BE2C (cell line): ENCODE results near the gene ABCA5.
A peak's percentile ranks its signal among the peaks of the same experiment; 100 is the strongest.

Experiments
- DNase-seq: peaks from one replicate; pipeline ENCODE4 v3.0.0-alpha.2; 2020
- H3K27me3 ChIP-seq: fragments of 250-450 bp; sonication (Bioruptor Pico); 2 replicates; pipeline ENCODE4 v1.5.1; 2020; ENCODE audit warnings: mild to moderate bottlenecking
- H3K36me3 ChIP-seq: fragments of 250-450 bp; sonication (Bioruptor Pico); 2 replicates; pipeline ENCODE4 v1.5.1; 2020; ENCODE audit warnings: mild to moderate bottlenecking
- H3K4me1 ChIP-seq: fragments of 250-450 bp; sonication (Bioruptor Pico); 2 replicates; pipeline ENCODE4 v1.5.1; 2020
- H3K4me3 ChIP-seq: 2 replicates; pipeline ENCODE4 v1.5.1; 2011; ENCODE audit warnings: low read depth, low read length
- H3K9me3 ChIP-seq: fragments of 250-450 bp; sonication (Bioruptor Pico); 2 replicates; pipeline ENCODE4 v1.5.1; 2020
- TF ChIP-seq, protein P1 (sequence below): IDR thresholded peaks from 2 replicates; pipeline ENCODE4 v1.5.1; 2012; ENCODE audit warnings: mild to moderate bottlenecking, low read depth, low read length

Gene ABCA5

DNA sequence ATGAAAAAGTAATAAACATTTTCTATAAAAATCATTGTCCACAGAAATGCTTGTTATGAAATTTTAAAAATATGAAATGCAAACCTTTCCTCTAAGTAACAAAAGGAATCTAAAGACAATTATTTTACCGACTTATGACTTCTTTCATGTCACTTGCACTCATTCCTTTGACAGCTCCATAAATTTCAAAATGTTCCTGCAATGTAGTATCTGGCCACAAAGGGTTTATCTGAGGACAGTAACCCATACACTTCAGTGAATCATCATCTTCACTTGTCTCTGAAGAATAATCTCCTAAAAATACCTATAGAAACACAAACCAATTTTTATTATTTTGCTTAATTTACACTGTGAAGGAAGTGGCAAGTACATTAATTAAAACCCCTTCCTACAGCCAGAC, 72.7 kb downstream of the ABCA5 start:
- H3K4me3 ChIP-seq: no peak overlapping the region
- H3K4me1 ChIP-seq: no peaks in the 10 kb centered on the region
- TF ChIP-seq, protein P1, sequence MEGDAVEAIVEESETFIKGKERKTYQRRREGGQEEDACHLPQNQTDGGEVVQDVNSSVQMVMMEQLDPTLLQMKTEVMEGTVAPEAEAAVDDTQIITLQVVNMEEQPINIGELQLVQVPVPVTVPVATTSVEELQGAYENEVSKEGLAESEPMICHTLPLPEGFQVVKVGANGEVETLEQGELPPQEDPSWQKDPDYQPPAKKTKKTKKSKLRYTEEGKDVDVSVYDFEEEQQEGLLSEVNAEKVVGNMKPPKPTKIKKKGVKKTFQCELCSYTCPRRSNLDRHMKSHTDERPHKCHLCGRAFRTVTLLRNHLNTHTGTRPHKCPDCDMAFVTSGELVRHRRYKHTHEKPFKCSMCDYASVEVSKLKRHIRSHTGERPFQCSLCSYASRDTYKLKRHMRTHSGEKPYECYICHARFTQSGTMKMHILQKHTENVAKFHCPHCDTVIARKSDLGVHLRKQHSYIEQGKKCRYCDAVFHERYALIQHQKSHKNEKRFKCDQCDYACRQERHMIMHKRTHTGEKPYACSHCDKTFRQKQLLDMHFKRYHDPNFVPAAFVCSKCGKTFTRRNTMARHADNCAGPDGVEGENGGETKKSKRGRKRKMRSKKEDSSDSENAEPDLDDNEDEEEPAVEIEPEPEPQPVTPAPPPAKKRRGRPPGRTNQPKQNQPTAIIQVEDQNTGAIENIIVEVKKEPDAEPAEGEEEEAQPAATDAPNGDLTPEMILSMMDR: no peak
- DNase-seq: no peak
- no peaks in the 10 kb centered on the region for H3K9me3 ChIP-seq
- no peaks in the 10 kb centered on the region for H3K36me3 ChIP-seq
- H3K27me3 ChIP-seq: peaks cover 9% of the 10 kb centered on the region

DNA sequence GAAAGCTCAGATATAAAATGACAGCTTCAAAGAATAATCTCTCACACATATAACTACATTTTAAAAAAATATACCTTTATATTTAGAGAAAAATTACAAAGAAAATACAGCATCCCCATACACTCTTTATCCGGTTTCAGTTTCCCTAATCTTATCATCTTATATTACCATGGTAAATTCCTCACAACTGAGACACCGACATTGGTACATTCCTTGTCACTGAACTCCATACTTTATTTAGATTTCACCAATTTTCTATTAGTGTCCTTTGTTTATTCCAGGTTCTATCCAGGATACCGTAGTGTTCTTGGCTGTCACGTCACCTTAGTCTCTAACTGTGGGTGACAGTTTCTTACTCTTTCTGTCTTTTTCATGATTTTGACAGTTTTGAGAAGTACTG, 76.3 kb downstream of the ABCA5 start:
- H3K36me3 ChIP-seq: no peaks in the 10 kb centered on the region
- H3K27me3 ChIP-seq: peaks cover 12% of the 10 kb centered on the region
- no peak for DNase-seq
- H3K9me3 ChIP-seq: no peaks in the 10 kb centered on the region
- H3K4me3 ChIP-seq: no peak overlapping the region
- TF ChIP-seq, protein P1: no peak
- H3K4me1 ChIP-seq: no peaks in the 10 kb centered on the region

DNA sequence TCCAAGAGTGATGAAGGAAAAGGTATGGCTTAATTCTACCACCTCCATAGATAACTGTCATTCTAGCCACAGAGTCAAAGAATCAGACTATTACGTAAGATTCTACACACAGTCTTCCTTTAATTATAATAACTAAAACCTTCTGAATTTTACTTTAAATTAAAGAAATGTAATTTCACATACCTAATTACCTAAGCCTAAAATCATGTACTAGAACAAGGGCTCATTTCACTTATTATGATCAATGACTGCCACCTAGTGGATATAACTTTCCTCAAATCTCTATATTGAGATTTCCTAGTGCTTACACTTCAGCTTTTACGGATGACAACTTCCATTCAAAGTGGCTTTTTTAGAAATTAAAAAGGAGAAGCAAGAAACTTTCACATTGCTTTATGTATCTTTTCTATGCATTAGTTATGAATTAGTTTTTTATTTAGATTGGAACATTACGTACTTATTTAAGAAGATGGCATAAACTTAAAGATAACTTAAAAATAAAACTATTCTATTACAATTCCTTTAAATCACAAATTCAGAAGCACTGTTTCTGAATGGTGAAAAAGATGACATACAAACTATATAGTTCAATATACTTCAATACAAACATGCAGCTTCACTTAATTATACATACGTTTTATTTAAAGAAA, 80.1 kb downstream of the ABCA5 start:
- Histone ChIP-seq H3K27me3 (peaks cover 8% of the 10 kb centered on the region), H3K4me3 (no peak overlapping the region), H3K4me1 (no peaks in the 10 kb centered on the region), H3K36me3 (no peaks in the 10 kb centered on the region), H3K9me3 (no peaks in the 10 kb centered on the region)
- TF ChIP-seq, protein P1: peak; percentile 59
- no peak for DNase-seq

DNA sequence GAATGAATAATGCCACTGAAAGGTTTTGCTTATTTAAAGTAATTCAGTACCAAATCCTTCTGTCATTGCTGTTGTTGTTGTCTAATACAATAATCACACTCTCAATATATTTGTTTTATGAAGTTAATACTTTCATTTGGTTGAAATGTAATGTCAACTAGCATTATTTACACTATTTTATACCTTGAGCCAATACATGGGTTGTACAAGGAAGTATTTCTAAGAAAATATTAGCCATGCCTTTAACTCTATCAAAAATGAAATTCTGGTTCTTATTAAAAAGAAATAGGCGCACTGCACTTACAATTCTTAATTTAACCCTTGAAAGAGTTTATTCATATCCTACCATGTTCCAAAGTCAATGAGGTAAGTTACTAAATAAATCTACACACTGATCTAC, 80.7 kb downstream of the ABCA5 start:
- Histone ChIP-seq H3K36me3 (no peaks in the 10 kb centered on the region), H3K4me3 (no peak overlapping the region), H3K9me3 (no peaks in the 10 kb centered on the region), H3K27me3 (peaks cover 8% of the 10 kb centered on the region), H3K4me1 (no peaks in the 10 kb centered on the region)
- no peak for DNase-seq
- TF ChIP-seq, protein P1: no peak

DNA sequence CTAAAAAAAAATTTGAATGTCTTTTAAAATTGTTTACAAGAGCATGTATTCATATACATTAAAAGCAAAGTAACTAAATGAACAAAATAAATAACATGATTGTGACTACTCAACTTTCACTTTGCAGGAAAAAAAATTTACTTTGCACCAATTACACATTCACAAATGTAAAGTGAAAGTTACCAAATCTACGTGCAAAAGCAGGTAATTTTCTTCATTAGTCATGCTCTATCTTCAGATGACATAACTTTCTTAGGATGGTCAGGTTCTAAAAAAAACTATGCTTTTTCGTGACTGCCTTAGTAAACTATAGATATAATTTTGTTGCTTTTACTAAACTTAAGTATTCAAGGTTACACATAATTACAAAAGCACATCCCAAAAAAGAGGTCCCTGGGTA, 81.3 kb downstream of the ABCA5 start:
- H3K27me3 ChIP-seq: peaks cover 3% of the 10 kb centered on the region
- no peak overlapping the region for H3K4me3 ChIP-seq
- TF ChIP-seq, protein P1: no peak
- no peak for DNase-seq
- no peaks in the 10 kb centered on the region for H3K4me1 ChIP-seq
- H3K9me3 ChIP-seq: no peaks in the 10 kb centered on the region
- no peaks in the 10 kb centered on the region for H3K36me3 ChIP-seq

DNA sequence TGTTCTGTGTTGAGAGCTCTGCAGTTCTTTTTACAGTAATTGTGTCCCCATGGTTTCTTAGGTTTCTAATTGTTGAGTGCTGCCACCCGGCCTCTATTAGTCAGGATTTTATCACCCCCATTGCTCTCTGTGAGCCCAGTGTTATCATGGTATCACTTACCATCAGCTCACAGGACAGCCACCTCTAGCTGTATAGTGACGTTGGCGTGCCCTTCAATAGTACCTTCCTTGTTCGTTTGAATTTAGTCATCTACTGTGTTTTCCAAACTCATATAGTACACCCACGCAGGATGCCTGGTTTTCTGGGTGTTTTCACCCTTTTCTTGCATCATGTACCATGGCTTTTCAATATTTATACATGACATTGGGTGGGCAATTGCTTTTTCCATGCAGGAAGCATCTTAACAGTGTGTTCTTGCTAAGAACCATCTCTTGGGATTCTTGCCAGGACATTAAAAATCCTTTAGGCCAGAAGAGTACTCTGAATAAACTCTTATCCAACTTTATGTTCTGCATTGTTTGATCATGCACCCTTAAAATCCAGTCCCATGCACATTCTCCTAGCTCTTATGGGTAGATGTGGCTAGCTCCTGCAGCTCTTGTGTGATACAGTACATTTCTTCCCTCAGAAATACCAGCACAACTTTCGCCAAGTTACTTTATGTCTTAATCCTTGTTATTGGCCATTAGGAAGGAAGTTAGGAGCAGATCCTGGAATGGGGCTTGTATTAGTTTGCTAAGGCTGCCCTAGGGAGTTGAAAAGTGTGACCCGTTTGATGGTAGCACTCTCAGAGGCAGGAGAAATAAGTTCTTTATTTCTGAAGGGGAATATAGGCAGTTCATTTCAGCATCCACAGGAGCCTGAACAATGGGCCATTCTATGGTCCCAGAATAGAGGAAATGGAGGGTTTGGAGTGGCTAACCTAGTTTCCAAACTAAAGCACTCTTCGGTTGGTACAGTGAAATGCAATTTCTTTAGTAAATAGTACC, 87.0 kb downstream of the ABCA5 start:
- TF ChIP-seq, protein P1: no peak
- Histone ChIP-seq H3K27me3 (no peaks in the 10 kb centered on the region), H3K36me3 (no peaks in the 10 kb centered on the region), H3K4me3 (no peak overlapping the region), H3K4me1 (no peaks in the 10 kb centered on the region), H3K9me3 (no peaks in the 10 kb centered on the region)
- no peak for DNase-seq
